IPS-11a (cell line): ENCODE results near the gene RPS6KA5.
"Not testable (repeated sequence)": the region's sequence is repeated elsewhere in the genome, so short reads cannot be mapped to it uniquely, and the experiment has no call there.

Experiments
- H3K4me3 ChIP-seq: one replicate; pipeline ENCODE4 v1.5.1; 2013; ENCODE audit warnings: low read depth, low read length, control low read depth

The RPS6KA5 gene

GRCh38 chr14:90839024-90839888 is 221.2 kb downstream of the RPS6KA5 start:
- no peak overlapping the region for H3K4me3 ChIP-seq

GRCh38 chr14:90838531-90838930 is 221.9 kb downstream of the RPS6KA5 start:
- H3K4me3 ChIP-seq = not testable (repeated sequence)

GRCh38 chr14:90837355-90837754 is 223.1 kb downstream of the RPS6KA5 start:
- H3K4me3 ChIP-seq = no peak overlapping the region

- H3K4me3 ChIP-seq = no peak overlapping the region
These were observed 223.8 kb downstream of the RPS6KA5 start for GRCh38 chr14:90836692-90837063.

- no peak overlapping the region for H3K4me3 ChIP-seq
These were observed 228.6 kb downstream of the RPS6KA5 start for GRCh38 chr14:90831821-90832220.

GRCh38 chr14:90830931-90831701 is 229.3 kb downstream of the RPS6KA5 start:
- H3K4me3 ChIP-seq = no peak overlapping the region

GRCh38 chr14:90829677-90830076 is 230.8 kb downstream of the RPS6KA5 start:
- no peak overlapping the region for H3K4me3 ChIP-seq

- H3K4me3 ChIP-seq = no peak overlapping the region
These were observed 231.6 kb downstream of the RPS6KA5 start for GRCh38 chr14:90828642-90829487.

- no peak overlapping the region for H3K4me3 ChIP-seq
These were observed 232.4 kb downstream of the RPS6KA5 start for GRCh38 chr14:90827919-90828610.

- not testable (repeated sequence) for H3K4me3 ChIP-seq
These were observed 236.9 kb downstream of the RPS6KA5 start for GRCh38 chr14:90823542-90823941.

- H3K4me3 ChIP-seq = no peak overlapping the region
These were observed 239.5 kb downstream of the RPS6KA5 start for GRCh38 chr14:90820958-90821357.

- no peak overlapping the region for H3K4me3 ChIP-seq
These were observed 240.6 kb downstream of the RPS6KA5 start for GRCh38 chr14:90819734-90820393.

GRCh38 chr14:90818715-90819114 is 241.7 kb downstream of the RPS6KA5 start:
- no peak overlapping the region for H3K4me3 ChIP-seq

- H3K4me3 ChIP-seq = peak overlapping the region; percentile 34
These were observed 243.6 kb downstream of the RPS6KA5 start for GRCh38 chr14:90816681-90817436.

- H3K4me3 ChIP-seq = peak within 1 kb of the TSS; percentile 62
These were observed 244.4 kb downstream of the RPS6KA5 start, which contains the start of gene TTC7B for GRCh38 chr14:90815822-90816662. Gene TTC7B, minus strand, starts transcription at chr14:90816430. Its CDS starts 135 bp downstream, at chr14:90816295.

GRCh38 chr14:90815572-90815821 is 244.9 kb downstream of the RPS6KA5 start:
- H3K4me3 ChIP-seq = peak overlapping the region; percentile 62

- peak overlapping the region; percentile 62 for H3K4me3 ChIP-seq
These were observed 245.5 kb downstream of the RPS6KA5 start for GRCh38 chr14:90814806-90815571.

- H3K4me3 ChIP-seq = no peak overlapping the region
These were observed 247.0 kb downstream of the RPS6KA5 start for GRCh38 chr14:90813442-90813841.
